HG03135 (cell line): ENCODE data around the gene TICRR.
"Not testable (repeated sequence)": the region's sequence is repeated elsewhere in the genome, so short reads cannot be mapped to it uniquely, and the experiment has no call there.

ENCODE experiments used
- ATAC-seq: cut with Tn5 transposase; IDR thresholded peaks from one replicate; pipeline ENCODE4 v1.9.1; 2021; ENCODE audit warnings: mild to moderate bottlenecking, moderate library complexity; ENCODE audit not compliant: unreplicated experiment

Gene TICRR

DNA sequence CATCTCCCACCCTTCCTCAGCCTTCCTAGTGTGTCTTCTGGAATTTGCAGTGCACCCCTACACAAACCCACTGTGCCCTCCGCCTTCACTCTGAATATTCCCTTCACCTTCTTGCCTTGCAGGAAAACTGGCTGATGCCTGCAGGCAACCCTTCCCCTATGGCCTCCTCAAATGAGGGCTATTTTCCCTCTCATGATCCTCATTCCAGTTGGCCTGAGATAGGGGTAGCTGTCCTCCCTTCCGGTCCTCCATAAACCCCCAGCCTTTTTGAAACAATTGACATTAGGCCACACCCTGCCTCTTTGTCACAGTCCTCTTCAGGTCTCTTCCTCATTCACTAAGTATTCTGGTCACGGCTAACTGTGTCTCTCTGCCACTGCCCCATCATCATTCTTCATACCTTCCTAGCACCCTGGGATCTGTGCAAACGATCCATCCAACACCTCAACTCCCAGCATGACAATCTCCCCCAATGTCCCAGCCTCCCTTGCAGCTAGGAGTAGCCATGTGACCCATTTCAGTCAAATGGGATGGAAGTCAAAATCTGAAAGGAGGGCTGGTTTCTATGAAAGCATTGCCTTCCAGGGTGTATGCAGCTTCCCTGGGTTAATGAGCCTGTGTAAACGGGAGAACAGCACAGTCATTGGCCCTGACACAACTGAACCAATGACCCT, 8.5 kb upstream of the TICRR start:
- ATAC-seq = no peak

DNA sequence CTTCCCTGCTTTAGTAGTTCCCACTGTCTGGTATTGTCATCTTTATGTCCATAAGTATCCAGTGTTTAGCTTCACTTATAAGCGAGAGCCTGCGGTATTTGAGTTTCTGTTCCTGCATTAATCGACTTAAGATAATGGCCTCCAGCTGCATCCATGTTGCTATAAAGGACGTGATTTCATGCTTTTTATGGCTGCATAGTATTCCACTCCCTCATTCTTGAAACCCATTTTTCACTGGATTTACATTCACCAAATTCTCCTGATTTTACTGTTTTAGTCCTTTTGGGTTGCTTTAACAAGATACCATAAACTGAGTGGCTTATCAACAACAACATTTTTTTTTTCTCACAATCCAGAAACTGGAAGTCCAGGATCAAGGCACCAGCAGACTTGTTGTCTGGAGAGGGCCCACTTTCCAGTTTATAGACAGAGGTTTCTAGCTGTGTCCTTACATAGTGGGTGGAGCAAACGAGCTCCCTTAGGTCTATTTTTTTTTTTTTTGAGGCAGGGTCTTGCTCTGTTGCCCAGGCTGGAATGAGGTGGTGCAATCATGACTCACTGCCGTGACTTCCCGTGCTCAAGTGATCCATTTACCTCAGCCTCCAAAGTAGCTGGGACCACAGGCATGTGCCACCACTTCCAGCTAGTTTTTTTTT, 6.1 kb upstream of the TICRR start:
- ATAC-seq = no peak

DNA sequence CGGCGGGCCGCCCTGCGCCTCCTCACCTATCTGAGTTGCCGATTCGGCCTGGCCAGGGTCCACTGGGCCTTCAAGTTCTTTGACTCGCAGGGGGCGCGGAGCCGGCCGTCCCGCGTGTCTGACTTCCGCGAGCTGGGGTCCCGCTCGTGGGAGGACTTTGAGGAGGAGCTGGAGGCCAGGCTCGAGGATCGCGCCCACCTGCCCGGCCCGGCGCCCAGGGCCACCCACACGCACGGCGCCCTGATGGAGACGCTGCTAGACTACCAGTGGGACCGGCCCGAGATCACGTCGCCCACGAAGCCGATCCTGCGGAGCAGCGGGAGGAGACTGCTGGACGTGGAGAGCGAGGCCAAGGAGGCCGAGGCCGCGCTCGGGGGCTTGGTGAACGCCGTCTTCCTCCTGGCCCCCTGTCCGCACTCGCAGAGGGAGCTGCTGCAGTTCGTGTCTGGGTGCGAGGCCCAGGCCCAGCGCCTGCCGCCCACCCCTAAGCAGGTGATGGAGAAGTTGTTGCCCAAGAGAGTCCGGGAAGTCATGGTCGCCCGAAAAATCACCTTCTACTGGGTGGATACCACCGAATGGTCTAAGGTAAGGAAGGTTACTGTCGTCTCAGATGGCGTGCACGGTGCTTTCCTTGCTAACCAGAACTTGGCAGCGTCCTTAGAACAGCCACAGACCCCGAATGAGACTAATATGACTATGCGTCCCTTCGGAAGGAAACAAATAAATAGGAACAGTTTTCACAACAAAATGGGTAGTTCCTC, 567 bp downstream of the TICRR start:
- ATAC-seq = peak; percentile 32

DNA sequence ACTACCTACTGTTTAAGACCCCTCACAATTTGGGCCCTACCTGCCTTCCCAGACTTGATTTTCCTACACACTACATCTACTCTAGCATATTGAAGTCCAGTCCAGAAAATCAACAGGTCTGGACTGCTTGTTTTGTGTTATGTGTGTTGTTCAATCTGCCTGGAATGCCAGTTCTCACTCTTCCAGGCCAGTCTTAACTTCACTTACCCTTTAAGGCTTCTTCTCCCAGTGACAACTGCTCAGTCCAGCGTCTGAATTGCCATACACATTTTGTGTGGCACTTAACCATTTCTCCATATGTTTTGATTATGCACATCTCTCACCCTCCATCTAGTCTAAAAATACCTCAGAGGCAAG, 1.1 kb downstream of the TICRR start:
- no peak for ATAC-seq

DNA sequence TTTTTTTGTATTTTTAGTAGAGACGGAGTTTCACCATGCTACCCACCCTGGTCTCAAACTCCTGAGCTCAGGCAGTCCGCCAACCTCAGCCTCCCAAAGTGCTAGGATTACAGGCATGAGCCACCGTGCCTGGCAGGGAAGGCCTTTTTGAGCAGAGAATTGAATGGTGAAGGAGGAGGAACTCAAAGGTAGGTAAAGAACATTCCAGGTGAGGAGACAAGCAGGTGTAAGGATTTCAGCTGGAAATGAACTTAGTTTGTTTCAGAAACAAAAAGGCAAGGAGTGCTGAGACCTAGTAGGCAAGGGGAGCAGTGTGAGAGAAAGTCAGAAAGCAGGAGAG, 2.5 kb downstream of the TICRR start:
- ATAC-seq = no peak

DNA sequence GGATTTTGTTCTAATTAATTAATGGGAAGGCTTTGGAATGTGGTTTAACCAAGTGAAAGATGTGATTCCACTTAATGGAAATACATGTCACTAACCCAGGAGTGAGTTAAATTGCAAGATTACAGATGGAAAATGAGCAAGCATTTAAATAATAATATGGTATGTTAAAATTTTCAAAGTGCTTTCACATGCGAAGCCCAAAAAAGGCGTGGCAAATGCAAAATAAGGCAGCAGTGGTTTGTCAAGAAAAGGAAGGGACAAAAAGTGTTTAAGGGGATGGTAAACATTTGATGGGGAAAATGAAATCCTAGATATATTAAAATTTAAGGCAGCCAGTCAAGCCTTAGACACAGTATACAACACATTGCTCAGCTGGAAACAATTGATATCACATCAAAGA, 2.9 kb downstream of the TICRR start:
- no peak for ATAC-seq

DNA sequence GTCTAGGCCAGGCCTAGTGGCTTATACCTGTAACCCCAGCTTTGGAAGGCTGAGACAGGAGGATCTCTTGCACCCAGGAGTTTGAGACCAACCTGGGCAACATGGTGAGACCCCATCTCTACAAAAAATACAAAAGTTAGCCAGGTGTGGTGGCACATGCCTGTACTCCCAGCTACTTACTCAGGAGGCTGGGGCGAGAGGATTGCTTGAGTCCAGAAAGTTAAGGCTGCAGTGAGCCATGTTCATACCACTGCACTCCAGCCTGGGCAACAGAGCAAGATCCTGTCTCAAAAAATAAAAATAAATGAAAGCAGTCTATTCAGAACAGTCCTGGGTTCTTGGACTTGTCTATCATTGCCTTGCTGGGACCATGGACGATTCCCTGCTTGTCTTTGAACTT, 5.5 kb downstream of the TICRR start:
- not testable (repeated sequence) for ATAC-seq

DNA sequence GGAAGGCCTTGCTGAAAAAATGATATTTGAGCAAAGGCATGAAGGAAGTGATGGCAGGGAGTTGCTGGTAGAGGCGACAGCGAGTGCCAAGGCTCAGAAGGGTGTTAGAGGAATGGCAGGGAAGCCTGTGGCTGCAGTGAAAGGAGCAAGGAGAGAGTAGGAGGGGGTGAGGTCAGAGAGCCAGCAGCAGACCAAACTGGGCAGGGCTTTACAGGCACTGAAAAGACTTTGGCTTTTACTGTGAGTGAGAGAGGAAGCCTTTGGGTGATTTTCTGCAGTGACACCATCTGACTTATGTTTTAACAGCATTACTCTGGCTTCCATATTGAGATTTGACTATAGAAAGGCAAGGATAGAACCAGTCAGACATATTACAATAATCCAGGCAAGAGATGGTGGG, 11.4 kb downstream of the TICRR start:
- no peak for ATAC-seq

DNA sequence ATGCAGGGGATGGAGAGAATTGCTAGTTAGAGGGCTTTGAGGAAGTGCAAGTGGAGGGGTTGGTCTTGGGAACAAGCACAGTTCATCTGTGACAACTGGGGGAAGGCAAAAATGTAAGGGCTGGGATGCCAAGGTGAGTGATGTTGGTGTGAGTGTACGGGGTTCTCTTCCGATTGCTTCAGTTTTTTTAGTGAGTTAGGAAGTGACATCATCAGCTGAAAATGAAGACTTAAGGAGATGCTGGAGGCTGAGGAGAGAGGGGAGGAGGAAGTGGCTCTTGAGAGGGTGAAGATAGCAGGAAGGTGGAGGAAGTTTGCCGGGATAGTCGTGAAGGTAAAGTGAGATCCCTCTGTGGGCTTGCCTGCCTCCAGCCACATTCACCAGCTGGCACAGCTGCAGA, 12.7 kb downstream of the TICRR start:
- ATAC-seq = no peak

DNA sequence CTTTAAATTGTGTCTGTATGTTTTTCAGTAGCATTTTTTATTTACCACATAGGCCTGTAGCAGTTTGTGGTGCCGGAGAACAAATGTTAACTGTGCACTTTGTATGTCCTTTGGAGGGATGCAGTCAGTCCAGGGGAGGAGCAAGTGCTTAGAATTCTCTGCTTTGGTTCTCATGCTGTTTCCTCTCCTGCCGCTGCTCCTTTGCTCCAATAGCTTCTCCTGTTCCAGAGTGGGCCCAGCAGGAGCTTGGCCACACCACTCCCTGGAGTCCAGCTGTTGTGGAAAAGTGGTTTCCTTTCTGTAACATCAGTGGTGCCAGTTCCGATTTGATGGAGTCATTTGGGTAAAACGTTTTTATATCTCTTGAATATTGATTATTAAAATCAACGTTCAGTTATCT, 16.6 kb downstream of the TICRR start:
- no peak for ATAC-seq

DNA sequence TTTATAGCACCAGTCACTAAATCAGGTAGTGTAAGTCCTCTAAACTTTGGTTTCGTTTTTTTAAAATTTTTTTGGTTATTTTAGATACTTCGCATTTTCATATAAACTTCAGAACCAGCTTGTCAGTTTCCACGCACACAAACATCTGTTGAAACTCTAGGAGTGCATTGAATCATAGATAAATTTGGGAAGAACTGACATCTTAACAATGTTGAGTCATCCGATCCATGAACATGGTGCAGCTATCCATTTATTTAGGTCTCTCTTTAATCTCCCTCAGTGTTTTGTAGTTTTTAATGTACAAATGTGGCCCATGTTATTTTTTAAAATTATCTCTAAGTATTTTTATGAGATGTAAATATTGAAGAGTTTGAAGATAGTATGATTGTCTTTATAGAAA, 17.7 kb downstream of the TICRR start:
- no peak for ATAC-seq

DNA sequence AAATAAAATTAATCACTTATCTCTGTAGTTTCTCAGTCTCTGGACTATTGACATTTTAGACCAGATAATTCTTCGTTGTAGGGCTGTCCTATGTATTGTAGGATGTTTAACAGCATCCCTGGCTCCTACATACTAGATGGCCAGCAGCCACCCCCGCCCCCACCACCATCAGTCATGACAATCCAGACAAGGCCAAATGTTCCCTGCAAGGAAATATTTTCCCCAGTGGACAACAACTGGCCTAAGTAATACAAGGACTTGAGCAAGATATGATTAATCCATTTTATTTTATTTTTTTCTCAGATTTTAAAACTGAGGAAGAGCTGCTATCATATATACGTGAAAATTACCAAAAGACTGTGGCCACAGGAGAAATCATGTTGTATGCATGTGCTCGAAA, 23.8 kb downstream of the TICRR start:
- no peak for ATAC-seq

DNA sequence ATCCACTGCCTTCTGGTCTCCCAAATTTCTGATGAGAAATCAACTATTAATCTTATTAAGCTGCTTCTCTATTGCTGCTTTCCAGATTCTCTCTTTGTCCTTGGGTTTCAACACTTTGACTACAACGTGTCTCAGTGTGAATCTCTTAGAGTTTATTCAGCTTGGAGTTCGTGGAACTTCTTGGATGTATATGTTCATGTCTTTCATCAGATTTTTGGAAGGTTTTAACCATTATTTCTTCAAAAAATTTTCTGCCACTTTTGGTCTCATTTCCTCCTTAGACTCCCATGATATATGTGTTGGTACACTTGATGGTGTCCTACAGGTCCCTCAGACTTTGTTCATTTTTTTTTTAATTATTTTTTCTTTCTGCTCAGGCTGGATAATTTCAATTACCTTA, 36.0 kb downstream of the TICRR start:
- ATAC-seq = no peak

DNA sequence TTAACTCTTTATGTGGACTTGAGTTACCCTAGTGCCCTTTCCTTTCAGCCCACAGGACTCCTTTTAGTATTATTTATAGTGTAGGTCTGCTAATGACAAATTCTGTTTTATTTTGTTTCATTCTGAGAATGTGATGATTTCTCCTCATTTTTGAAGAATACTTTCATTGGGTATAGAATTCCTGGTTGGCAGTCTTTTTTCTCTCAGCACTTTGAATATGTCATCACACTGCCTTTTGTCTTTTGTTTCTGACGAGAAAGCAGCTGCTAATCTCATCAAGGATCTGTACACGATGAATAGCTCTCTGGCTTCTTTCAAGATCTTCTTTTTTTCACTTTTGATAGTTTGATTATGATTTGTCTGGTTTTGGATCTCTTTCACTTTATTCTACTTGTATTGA, 37.8 kb downstream of the TICRR start:
- ATAC-seq = no peak

DNA sequence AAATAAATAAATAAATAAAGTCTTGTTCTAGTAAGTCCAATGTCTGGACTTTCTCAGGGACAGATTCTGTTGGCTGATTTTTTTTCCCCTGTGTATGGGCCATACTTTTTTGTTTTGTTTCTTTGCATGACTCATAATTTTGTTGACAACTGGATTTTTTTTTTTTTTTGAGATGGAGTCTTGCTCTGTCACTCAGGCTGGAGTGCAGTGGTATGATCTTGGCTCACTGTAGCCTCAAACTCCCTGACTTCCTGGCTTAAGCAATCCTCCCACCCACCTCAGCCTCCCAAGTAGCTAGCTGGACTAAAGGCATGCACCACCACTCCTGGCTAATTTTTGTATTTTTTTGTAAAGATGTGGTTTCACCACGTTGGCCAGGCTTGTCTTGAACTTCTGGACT, 38.9 kb downstream of the TICRR start:
- no peak for ATAC-seq

DNA sequence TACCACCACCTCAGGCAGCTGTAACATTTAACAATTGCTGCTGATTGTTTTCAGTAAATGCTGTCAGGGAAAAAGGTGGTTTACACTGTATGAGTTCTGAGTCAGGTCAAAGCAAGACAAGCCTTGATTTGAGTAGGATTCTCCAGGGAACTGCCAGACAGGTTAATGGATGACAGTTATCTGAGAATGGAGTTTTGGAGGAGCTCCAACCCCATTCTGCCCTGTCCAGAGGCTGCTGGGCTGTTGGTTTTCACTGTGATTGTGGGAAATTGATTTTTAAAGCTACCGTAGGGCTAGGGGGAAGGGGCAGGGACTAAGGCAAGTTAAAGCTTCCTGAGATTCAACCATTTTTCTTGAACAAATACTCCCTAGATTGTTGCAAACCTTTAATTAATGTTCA, 39.9 kb downstream of the TICRR start:
- no peak for ATAC-seq

DNA sequence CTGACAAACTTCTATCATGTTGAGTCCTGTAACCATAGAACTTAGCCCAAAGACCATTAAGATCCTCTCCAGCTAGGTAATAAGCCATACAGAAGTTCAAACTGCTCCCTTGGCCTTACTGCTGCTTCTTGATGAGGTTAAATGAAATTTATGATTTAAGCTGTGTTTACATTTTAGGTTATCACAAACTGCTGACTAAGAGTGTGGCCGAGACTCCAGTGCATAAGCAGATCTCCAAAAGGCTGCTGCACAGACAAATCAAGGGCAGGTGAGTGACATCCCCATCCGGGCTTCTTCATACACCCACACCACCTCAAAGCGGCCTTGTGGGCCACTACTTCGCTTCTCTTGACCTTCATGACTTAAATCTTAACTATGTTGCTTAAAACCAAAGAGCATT, 41.0 kb downstream of the TICRR start:
- ATAC-seq = no peak

DNA sequence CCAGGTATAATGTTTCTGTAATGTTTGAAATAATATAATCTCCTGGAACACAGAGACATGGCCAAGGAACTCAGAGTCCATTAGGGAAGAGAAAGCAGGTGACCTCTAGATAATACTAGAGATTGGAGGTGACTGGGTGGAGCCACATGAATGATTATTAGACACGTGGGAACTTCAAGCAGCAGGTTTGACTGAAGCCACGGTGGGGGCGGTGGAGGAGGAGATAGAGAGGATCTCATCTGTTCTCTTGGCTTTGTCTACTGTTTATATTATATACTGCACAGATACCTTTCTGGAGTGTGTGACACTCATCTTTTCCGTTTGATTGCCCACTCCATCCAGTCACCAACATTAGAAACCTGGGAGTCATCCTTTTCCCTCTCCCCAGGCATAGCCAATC, 46.3 kb downstream of the TICRR start:
- ATAC-seq = no peak

DNA sequence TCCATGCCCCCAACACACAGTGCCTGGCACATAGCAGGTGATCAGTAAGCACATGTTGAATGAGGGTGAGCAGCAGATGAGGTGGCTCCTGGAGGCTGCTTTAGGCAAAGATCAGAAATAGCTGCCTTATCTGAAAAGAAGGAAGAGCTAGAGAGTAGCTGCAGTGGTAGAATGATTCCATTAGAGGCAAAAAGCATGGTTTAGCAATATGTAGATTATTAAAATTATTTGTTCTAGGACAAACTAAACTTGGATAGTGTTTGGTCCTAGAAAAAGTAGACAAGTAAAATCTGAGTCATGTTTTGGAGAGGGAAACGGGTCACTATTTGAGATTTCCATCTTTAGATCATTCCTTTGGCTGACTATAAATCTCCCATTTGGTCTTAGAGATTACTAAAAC, 47.9 kb downstream of the TICRR start:
- ATAC-seq = no peak

DNA sequence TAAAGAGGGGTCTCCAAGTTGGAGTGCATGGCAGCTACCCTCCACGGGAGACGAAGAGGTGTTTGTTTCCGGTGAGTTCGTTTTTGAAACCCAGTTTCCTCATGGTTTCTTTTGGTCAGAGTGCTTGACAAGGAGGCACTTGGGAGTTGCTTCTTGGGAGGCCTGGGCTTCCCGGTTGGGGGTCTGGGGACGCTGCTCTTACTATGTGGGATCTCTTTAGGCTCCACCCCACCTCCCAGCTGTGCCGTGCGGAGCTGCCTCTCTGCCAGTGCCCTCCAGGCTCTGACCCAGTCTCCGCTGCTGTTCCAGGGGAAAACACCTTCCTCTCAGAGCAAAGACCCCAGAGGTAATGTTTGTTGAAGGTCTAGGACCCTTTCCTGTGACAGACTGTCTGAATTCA, 50.4 kb downstream of the TICRR start:
- no peak for ATAC-seq

DNA sequence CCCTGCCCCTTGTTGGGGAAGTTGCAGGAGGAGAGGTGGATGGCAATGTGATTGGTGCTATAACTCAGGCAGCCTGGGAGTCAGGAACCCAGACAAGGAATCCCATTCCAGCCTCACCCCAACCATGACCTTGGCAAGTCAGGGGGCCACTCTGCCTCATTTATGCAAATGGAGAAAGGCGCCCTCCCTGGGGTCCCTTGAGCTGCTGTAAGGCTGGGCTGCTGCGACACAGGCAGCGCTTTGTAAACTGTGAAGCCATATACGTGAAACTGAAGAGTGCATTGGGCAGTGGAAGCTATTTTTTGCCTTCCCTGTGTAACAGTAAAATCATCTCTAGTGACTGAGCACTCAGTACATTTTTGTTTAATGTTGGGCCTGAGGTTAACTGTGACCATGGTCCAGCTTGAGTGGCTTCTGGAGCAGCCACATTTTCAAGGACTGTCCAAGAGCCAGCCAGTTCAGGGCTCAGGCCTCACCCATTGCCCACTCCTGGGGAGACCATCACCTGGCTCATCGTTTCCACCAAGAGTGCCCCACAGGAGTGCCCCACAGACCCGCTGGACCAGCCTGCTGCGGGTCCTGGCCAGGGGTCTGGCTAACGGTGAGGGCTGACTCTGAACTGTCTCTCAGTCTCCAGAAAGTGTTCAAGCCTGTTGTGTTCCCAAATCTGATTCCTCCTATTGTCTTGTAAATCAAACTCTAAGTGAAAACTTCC, 52.1 kb downstream of the TICRR start:
- ATAC-seq = no peak

DNA sequence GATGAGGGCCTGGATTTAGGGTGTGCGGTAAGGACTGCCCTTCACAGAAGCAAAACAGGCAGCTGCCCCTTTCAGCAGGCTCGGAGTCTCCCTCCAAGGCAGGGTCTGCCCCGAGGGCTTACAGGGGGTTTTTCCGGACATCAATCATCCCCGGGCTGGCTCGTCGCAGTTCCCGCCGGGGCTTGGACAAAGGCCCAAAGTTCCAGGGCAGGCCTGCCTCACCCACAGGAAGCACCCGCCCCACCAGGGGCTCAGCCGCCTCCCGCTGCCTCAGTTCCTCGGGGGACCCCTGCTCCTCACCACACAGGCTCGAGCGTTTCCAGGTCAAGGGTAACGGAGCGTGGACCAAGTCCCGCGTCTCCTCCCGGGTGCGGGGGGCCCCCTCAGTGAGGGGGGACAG, 53.0 kb downstream of the TICRR start:
- ATAC-seq = no peak
